Occipital lobe (tissue), 2 donors: ENCODE measurements around the gene CISD2. TPM values are rescaled to one million over a fixed set of nuclear protein-coding genes. Genes with fewer than 3 reads are reported as not detected.
"Not testable (repeated sequence)": the region's sequence is repeated elsewhere in the genome, so short reads cannot be mapped to it uniquely, and the experiment has no call there.

ENCODE experiments used
- DNase-seq: peaks from one replicate; lab custom pipeline; 2025; lab: John Stamatoyannopoulos, UW
- total RNA-seq: library from RNA; depleted of rRNA; stranded (reverse); fragments of >200 nt; gene quantifications from one replicate; pipeline ENCODE4 v1.2.3, GENCODE V29; 2014

The CISD2 gene
- total RNA-seq, 1 donor from 2014 or later: 54.3 TPM

DNA sequence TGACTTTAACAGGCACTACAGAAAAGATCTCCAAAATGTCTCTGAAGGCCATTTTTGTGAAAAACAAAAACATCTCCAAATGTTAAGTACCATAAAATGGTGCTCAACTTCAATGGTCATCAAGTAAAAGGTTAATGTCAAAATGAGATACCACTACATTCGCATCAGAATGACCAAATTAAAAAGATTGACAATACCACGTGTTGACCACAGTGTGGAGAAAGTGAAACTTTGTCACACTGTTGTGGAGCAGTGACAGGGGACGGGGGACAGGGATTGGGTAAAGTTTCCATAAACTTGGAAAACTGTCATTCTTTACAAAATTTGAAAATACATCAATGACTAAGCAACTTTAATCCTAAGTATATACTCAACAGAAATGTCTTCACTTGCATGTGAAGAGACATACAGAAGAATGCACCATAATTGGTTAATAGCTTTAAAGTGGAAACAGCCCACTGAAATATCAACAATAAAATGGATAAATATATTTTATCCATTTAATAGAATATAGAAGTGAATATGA lies 19.1 kb upstream of the CISD2 start:
- no peak for DNase-seq

DNA sequence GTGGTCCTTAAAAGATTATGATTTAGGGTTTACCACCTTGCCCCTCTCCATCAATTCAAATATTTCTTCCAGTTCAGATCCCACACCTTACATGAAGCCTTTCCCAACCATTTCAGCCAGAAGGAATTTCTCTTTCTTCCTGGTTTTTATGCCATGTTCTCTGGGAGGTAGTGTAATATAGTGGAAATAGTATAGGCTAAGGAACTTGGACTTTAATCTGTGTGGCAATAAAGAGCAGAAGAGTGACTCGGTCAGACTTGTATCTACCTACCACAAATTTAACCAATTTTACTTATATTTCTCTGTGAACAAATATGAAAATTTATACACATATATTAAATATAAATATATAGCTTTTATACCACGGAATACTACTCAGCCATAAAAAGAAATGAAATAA lies 18.4 kb upstream of the CISD2 start:
- no peak for DNase-seq

DNA sequence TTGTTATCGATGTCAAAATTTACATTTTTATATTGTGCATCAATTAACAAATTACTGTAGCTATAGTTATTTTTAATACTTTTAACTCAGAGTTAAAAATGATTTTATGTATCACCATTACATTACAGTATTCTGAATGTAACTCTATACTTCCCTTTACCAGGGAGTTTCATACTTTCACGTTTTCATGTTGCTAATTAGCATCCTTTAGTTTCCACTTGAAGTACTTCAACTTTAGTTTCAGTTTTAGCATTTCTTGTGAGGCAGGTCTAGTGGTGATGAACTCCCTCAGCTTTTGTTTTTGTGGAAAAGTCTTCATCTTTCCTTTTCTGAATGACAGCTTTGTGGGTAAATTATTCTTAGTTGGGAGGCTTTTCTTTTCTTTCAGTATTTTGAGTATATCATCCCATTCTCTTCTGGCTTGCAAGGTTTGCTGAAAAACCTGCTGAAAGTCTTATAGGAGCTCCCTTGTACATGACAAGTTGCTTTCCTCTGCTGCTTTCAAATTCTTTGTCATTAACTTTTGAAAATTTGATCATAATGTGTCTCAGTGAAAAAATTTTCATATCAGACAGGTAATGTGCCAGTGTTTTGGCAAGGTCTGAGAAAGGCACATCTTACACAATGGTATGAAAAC lies 9.8 kb upstream of the CISD2 start:
- DNase-seq: no peak

DNA sequence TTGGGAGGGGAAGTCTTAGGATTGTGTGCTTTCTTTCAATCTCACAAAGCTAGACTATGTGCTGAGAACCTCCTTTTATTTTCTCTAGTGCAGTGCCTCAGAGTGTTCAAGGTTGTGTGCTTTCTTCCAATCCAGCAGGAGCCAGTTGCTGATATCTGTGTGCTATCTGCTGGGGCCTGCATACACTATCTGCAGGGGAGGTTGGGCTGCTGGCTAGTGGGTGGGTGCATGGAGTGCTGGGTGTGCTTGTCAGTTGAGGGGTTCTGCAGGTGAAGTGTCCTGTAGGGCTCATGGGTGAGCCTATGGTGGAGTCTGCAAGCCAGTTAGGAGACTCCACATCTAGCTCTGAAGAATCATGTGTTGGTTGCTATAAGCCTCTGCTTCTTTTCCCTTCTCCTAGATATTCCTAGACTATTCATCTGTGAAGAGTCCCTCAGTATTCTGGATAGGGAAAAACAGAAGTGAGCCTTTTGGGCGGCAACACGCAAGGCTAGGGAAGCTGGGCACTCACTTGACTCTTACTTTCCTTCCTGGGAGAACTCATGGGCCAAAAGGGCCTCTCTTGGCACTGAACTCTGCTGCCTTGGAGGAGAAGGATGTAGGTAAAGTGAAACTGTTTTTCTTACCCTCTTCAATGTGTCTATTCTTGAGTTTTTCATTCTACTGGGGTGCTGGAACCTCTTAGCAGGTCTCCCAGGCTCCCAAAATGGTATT lies 8.0 kb upstream of the CISD2 start:
- no peak for DNase-seq

DNA sequence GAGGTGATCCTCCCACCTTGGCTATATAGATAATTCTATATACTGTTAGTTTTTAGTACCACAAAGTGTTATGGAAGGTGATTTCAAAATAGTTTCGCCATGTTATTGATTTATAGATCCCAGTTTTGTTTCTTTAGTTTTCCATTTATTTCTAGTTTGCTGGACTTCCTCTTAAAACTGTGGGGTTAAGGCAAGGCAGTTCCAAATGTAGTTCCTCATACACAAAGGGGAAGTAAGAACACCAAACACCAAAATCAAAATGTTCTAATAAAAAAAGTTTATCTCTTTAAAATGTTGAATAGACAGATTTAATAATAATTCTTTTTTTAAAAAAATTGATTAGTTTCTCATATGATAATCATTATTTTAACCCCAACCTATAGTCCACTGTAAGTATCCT lies 6.8 kb upstream of the CISD2 start:
- DNase-seq: no peak

DNA sequence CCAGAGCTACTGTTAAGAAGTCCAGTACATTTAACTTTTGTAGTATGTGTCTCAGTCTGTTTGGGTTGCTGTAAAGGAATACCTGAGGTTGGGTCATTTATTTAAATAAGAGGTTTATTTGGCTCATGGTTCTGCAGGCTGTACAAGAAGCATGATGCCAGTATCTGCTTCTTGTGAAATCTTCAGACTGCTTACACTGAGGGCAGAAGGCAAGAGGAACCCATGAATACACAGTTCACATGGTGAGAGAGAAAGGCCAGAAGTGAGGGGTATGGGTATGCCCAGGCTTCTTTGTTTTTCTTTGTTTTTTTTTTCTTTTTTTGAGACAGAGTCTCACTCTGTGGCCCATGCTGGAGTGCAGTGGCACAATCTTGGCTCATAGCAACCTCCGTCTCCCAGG lies 6.0 kb upstream of the CISD2 start:
- no peak for DNase-seq

DNA sequence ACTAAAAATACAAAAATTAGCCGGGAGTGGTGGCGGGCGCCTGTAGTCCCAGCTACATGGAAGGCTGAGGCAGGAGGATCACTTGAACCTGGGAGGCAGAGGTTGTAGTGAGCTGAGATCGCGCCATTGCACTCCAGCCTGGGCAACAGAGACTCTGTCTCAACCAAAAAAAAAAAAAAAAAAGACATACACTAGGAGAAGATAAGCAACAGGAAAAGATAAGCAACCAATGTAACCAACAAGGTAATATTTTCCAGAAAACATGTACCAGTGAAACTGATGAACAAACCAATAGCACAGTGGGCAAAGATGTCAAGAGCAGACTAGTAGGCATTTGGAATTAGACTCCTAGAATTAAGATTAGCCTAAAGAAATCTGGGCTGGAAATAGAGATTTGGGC lies 3.5 kb upstream of the CISD2 start:
- DNase-seq: not testable (repeated sequence)

DNA sequence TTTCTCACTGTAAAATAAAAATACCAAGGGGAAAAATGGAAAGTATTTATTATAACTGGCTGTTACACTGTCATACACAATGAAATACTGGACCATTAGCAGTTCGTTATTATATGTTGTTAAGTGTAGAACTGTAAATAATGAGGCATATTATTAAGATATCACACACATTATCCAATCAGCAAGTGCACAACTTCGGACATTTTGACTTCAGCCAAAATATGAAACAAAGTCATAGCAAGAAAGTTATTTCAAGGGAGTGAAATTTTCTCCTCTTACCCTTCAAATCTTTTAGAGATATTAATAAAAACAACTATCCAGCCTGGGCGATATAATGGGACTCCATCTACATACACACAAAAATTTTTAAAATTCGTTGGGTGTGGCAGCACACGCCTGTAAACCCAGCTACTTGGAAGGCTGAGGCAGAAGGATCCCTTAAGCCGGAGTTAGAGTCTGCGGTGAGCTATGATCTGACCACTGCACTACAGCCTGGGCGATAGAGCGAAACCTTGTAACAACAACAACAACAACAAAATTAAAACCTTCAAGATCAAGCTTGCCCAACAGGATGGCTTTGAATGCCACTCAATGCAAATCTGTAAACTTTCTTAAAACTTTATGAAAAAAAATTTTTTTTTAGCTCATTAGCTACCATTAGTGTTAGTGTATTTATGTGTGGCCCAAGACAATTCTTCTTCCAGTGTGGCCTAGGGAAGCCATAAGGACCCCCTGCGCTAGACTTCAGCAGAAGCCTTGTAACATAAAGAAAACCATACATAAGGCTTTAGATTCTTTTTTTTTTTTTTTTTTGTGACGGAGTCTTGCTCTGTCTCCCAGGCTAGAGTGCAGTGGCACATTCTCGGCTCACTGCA lies 1.3 kb upstream of the CISD2 start:
- DNase-seq: no peak

DNA sequence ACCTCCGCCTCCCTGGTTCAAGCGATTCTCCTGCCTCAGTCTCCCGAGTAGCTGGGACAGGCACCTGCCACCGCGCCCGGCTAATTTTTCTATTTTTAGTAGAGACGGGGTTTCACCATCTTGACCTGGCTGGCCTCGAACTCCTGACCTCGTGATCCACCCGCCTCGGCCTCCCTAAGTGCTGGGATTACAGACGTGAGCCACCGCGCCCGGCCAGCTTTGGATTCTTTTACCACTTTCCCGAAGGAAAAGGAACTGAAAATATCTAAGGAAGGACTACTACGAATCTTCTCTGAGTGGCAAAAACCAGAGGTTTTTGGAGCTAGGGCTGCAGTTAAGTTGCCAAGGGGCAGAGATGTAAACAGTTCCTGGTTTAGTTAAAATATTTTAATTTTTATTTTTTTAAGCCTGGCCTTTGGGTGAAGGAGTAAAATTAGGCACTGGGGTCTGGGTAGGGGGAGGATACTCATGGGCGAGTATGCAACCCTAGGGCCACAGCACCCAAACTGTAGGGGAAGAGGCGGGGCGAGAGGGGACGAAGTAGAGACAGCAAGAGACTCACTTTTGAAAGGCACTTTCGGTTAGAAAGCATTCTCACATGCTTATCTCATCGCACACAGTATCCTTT lies 525 bp upstream of the CISD2 start:
- DNase-seq: no peak

DNA sequence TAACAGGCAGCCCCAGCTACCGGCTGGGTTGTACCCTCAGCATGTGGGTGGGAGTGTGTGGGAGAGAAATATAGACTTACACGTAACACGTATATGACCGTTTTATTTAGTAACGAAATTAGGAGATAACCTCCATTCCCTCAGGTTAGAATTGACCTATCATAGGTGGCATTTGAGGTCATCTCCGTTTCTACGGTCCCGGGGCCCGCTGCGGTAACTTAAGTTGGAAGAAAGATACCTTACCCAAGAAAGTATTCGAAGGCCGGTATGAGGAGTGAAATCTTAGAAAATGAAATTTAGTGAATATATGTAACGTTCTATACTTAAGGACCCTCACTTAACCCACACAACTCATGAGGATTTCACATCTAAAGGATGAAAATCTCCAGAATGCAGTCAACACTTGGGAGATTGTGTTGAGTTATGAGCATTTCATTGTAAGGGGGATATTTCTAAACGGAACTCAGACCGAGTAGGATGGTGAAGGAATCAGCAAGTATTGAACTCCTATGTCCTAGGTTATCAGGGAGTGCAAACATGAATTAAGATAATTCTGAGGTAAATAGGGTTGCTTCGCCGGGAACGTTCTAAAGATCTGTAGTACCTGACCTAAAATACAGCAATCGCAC lies 891 bp downstream of the CISD2 start:
- no peak for DNase-seq

DNA sequence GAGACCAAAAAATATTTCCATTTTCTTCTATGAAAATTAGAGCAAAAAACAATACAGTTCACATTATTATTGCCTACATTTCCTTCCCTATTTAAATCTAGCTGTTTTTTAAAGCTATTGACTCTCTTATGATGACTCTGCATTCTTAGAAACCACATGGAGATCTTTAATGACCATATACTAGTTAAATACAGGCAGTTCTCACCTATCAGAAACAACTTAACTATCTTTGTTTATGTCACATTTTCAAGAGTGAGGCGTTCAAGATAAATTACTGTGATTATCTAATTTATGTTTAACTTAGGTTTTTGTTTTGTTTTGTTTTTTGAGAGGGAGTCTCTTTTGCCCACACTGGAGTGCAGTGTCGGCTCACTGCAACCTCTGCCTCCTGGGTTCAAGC lies 3.0 kb downstream of the CISD2 start:
- no peak for DNase-seq

DNA sequence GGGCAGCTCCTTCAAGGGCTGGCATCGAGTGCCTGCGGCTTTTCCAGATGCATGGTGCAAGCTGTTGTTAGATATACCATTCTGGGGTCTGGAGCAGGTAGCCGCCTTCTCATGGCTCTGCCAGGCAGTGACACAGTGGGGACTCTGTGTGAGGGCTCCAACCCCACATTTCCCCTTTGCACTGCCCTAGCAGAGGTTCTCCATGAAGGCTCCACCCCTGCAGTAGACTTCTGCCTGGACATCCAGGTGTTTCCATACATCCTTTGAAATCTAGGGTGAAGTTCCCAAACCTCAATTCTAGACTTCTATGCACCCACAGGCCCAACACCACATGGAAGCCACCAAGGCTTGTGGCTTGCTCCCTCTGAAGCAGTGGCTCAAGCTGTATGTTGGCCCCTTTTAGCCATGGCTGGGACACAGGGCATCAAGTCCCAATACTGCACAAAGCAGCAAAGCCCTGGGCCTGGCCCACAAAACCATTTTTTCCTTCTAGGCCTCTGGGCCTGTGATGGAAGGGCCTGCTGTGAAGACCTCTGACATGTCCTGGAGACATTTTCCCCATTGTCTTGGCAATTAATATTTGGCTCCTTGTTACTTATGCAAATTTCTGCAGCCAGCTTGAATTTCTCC lies 8.8 kb downstream of the CISD2 start:
- not testable (repeated sequence) for DNase-seq

DNA sequence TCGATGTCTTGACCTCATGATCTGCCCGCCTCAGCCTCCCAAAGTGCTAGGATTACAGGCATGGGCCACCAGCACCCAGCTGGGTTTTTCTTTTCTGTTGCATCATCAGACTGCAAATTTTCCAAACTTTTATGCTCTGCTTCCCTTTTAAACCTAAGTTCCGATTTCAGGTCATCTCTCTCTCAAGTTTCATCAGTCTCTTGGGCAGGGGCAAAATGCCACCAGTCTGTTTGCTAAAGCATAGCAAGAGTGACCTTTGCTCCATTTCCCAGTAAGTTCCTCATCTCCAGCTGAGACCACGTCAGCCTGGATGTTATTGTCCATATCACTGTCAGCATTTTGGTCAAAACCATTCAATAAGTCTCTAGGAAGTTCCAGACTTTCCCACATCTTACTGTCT lies 9.6 kb downstream of the CISD2 start:
- not testable (repeated sequence) for DNase-seq

DNA sequence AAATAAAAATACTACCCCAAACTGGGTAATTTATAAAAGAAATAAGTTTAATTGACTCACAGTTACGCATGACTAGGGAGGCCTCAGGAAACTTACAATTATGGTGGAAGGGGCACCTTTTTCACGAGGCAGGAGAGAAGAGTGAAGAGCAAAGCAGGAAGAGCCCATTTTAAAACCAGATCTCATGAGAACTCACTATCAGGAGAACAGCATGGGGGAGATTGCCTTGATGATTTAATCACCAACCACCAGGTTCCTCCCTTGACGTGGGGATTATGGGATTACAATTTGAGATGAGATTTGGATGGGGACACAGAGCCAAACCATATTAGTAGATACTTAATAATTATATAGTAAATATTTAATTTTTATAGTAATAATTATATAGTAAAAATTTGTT lies 10.1 kb downstream of the CISD2 start:
- no peak for DNase-seq

DNA sequence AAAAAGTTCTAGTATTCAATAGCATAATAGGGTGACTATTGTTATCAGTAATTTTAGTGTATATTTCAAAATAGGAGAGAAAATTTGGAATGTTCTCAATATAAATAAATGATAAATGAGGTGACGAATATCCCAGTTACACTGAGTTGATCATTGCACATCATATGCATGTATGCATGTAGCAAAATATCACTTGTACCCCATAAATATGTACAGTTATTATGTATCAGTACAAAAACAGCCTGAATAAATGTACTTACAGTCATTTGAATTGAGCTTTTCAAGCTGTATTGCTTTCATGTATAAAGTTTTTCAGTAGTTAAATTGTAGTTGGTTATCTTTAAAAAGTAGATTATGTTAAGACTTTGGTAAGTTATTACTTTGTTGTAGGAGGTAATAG lies 12.6 kb downstream of the CISD2 start:
- no peak for DNase-seq

DNA sequence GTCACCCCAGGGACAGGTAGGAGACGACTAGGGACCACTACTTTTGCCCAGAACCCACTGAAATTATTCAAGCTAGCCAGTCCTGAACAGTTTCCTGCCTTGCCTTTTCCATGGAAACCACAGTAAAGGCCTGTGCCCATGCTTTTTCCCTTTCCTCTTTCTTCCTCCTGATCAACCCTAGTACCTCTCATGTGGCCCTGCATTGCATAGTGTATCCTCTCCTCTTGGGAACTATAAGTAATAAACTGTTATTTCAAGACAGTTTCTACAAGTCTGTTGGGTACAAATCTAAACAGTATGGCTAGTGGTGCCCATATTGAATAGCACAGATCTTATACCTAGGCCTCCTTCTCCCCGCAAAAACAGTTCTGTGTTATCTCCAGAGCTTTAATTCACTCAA lies 14.5 kb downstream of the CISD2 start:
- DNase-seq: no peak

DNA sequence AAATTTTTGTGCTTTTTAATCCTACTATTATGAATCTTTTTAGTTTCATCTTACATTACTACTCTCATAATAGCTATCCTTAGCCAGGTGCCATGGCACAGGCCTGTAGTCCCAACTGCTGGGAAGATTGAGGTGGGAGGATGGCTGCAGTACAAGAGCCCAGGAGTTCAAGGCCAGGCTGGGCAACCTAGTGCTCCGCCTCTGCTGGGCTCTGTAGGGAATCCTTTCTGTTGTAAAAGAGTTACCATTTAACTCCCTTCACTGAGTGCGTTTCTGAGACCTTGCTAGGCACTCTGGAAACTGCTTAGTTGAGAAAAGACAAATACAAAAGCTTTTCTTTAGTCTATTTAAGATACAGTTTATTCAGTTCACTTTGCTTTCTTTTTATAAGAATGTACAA lies 19.8 kb downstream of the CISD2 start:
- DNase-seq: not testable (repeated sequence)

DNA sequence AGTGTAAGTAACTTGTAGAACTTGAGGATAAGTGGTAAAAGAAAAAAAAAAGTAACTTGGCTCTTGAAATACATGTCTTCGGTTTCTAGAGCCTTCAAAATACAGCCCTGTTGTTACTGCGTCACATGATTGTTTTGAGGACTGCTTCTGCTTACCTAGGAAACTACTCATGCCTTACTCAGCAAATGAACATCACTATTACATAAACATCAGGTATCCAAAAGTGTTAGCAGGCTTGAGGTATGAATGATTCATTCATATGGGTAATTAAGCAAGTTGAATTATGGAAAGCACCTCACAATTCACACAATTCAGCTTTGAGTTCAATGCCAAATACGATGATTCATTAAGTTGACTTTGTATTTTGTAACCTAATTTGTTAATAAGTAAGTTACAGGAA lies 21.1 kb downstream of the CISD2 start:
- DNase-seq: not testable (repeated sequence)

DNA sequence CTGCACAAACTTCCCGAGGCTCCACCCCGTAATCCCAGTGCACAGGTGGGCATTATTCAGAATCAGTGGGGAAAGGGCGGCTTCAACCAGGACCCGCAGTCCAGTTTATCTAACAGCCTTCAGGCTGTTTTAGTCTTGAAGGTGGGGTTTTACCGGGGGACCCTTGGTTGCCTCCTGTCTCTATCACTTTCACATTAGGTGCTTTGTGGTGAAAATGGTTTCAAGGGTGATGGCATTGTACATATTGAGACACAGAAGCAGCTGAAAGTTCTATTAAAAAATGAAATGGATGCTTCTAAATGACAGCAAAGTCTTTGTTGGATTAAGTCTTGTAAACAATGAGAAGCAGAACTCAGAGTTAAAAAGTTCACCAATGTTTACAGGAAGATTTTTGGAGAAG lies 27.8 kb downstream of the CISD2 start:
- not testable (repeated sequence) for DNase-seq

DNA sequence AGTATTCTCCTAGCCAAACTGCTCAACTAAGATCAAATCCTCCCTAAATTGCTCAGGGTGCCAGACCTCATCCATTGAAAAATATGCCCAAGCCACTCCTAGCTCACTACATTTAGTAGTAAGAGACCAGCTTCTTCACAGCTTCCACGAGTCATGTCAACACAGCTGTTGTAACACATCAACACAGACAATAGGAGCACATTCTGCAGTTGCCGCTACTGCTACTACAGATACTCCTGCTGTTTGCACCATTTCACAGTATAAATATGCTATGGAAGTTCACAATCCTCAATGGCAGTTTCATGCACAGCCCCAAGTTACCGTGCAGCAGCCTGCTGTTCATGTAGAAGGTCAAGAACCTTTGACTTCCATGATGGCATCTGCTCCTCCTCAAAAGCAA lies 28.8 kb downstream of the CISD2 start:
- DNase-seq: not testable (repeated sequence)

DNA sequence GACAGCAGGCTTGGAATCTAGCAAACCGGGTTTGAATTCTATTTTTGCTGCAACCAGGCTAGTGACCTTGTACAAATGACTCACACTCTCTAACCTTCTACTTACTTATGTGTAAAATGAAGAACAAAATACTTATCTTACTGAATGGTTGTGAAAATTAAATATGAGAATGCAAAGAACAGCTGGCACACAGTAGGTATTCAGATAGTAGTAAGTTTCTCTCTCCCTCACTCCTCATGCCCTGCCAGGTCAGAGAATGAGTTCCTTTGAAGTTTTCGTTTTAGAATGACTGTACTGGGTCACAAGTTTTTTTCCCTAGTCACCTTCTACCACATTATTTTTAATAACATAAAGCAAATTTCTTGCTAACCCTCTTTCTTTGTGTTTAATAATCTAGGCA lies 33.0 kb downstream of the CISD2 start:
- no peak for DNase-seq
